SK-N-SH treated with all-trans-retinoic acid at 6 μM for 48 hours (cell line): Measurements from ENCODE around the gene POU1F1.

ENCODE experiments used
- ARNTL ChIP-seq: fragments of 450-650 bp; formaldehyde crosslinking; IDR thresholded peaks from 2 replicates; pipeline ENCODE4 v1.5.0; 2020; ENCODE audit warnings: low read depth, mild to moderate bottlenecking, moderate library complexity, borderline replicate concordance
- BACH2 ChIP-seq: fragments of 250-450 bp; sonication (Bioruptor Pico); IDR thresholded peaks from 2 replicates; pipeline ENCODE4 v1.9.0; 2021; ENCODE audit warnings: mild to moderate bottlenecking, borderline replicate concordance
- CREB5 ChIP-seq: fragments of 250-450 bp; sonication (Bioruptor Pico); IDR thresholded peaks from 2 replicates; pipeline ENCODE4 v1.5.1; 2020; ENCODE audit warnings: low read depth, mild to moderate bottlenecking, moderate library complexity
- CSDC2 ChIP-seq: fragments of 250-450 bp; sonication (Bioruptor Pico); IDR thresholded peaks from 2 replicates; pipeline ENCODE4 v1.5.0; 2020; ENCODE audit warnings: mild to moderate bottlenecking, moderate library complexity
- ESRRG ChIP-seq: fragments of 250-450 bp; sonication (Bioruptor Pico); IDR thresholded peaks from 2 replicates; pipeline ENCODE4 v1.6.1; 2021; ENCODE audit warnings: mild to moderate bottlenecking
- PPARA ChIP-seq: fragments of 250-450 bp; sonication (Bioruptor Pico); IDR thresholded peaks from 2 replicates; pipeline ENCODE4 v1.5.0; 2020; ENCODE audit warnings: mild to moderate bottlenecking, borderline replicate concordance
- RARB ChIP-seq: fragments of 250-450 bp; sonication (Bioruptor Pico); IDR thresholded peaks from 2 replicates; pipeline ENCODE4 v1.8.0; 2021; ENCODE audit warnings: mild to moderate bottlenecking, moderate library complexity
- TOX ChIP-seq: fragments of 250-450 bp; sonication (Bioruptor Pico); IDR thresholded peaks from 2 replicates; pipeline ENCODE4 v1.8.0; 2021; ENCODE audit warnings: mild to moderate bottlenecking, moderate library complexity, borderline replicate concordance
- ZFP30 ChIP-seq: fragments of 450-650 bp; formaldehyde crosslinking; IDR thresholded peaks from 2 replicates; pipeline ENCODE4 v1.5.0; 2022; ENCODE audit warnings: mild to moderate bottlenecking, moderate library complexity
- TF ChIP-seq, protein P1 (sequence below): fragments of 250-450 bp; sonication (Bioruptor Pico); IDR thresholded peaks from 2 replicates; pipeline ENCODE4 v1.8.0; 2020; ENCODE audit warnings: mild to moderate bottlenecking, moderate library complexity, borderline replicate concordance
- TF ChIP-seq, protein P2 (sequence below): fragments of 250-450 bp; sonication (Bioruptor Pico); IDR thresholded peaks from 2 replicates; pipeline ENCODE4 v1.8.0; 2021; ENCODE audit warnings: low read depth, mild to moderate bottlenecking, moderate library complexity, borderline replicate concordance

DNA sequence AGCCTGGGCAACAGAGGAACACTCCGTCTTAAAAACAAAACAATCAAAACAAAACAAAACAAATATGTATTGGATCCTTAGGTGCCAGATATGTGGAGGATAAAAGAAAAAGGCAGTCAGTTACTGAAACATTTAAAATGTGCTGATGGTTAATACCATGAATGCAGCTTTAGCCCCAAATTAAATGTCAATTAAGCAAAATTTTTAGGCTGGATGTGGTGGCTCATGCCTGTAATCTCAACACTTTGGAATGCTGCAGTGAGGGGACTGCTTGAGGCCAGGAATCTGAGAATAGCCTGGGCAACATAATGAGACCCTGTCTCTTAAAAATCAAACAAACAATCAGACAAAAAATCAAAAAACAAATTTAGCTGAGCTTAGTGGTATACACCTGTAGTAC is 57.8 kb downstream of the POU1F1 start:
- TF ChIP-seq CSDC2 (CRISPR knock-in tag), result no peak
- TF ChIP-seq CREB5 (CRISPR knock-in tag), result no peak
- TF ChIP-seq TOX (CRISPR knock-in tag), result no peak
- TF ChIP-seq ZFP30 (CRISPR knock-in tag), result no peak
- TF ChIP-seq, protein P1, sequence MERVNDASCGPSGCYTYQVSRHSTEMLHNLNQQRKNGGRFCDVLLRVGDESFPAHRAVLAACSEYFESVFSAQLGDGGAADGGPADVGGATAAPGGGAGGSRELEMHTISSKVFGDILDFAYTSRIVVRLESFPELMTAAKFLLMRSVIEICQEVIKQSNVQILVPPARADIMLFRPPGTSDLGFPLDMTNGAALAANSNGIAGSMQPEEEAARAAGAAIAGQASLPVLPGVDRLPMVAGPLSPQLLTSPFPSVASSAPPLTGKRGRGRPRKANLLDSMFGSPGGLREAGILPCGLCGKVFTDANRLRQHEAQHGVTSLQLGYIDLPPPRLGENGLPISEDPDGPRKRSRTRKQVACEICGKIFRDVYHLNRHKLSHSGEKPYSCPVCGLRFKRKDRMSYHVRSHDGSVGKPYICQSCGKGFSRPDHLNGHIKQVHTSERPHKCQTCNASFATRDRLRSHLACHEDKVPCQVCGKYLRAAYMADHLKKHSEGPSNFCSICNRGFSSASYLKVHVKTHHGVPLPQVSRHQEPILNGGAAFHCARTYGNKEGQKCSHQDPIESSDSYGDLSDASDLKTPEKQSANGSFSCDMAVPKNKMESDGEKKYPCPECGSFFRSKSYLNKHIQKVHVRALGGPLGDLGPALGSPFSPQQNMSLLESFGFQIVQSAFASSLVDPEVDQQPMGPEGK (CRISPR knock-in tag), result no peak
- no peak for TF ChIP-seq ESRRG (CRISPR knock-in tag)
- TF ChIP-seq PPARA (CRISPR knock-in tag), result no peak
- no peak for TF ChIP-seq RARB
- TF ChIP-seq ARNTL (CRISPR knock-in tag), result no peak
- TF ChIP-seq, protein P2, sequence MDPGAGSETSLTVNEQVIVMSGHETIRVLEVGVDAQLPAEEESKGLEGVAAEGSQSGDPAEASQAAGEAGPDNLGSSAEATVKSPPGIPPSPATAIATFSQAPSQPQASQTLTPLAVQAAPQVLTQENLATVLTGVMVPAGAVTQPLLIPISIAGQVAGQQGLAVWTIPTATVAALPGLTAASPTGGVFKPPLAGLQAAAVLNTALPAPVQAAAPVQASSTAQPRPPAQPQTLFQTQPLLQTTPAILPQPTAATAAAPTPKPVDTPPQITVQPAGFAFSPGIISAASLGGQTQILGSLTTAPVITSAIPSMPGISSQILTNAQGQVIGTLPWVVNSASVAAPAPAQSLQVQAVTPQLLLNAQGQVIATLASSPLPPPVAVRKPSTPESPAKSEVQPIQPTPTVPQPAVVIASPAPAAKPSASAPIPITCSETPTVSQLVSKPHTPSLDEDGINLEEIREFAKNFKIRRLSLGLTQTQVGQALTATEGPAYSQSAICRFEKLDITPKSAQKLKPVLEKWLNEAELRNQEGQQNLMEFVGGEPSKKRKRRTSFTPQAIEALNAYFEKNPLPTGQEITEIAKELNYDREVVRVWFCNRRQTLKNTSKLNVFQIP (CRISPR knock-in tag), result no peak
- no peak for TF ChIP-seq BACH2 (CRISPR knock-in tag)
